Measurements from ENCODE around the gene KCNE1. TPM values are rescaled to one million over a fixed set of nuclear protein-coding genes. Genes with fewer than 3 reads are reported as not detected.

The KCNE1 gene
- not detected in 5 replicates for total RNA-seq (2022; extraction: Qiagen RNA extraction; ENCODE audit: low read depth)

GRCh38 chr21:34511787-34512455 is at the start of gene KCNE1:
Gene KCNE1, minus strand, starts transcription at chr21:34512210. Its CDS starts 62,576 bp downstream, at chr21:34449634.

GRCh38 chr21:34423805-34424204 is 88.2 kb downstream of the KCNE1 start, which contains the start of gene SMIM34:
Gene SMIM34, minus strand, starts transcription at chr21:34423951. Its CDS starts 112 bp downstream, at chr21:34423839.

Other genes with a start within 250 kb of the KCNE1 start
- gene KCNE2, start 148.2 kb downstream of the KCNE1 start, total RNA-seq (2022; extraction: Qiagen RNA extraction; ENCODE audit: low read depth) = not detected in 5 replicates
- gene SMIM11, start 136.7 kb downstream of the KCNE1 start, total RNA-seq (2022; extraction: Qiagen RNA extraction; ENCODE audit: low read depth) = 12.3 to 22.5 TPM (median 18.4 TPM) in 5 replicates
- gene SMIM34, start 88.3 kb downstream of the KCNE1 start, total RNA-seq (2022; extraction: Qiagen RNA extraction; ENCODE audit: low read depth) = not detected in 5 replicates
- gene RCAN1, start 102.9 kb upstream of the KCNE1 start, total RNA-seq (2022; extraction: Qiagen RNA extraction; ENCODE audit: low read depth) = 16.1 to 18.3 TPM (median 16.4 TPM) in 5 replicates
- gene CLIC6, start 156.8 kb upstream of the KCNE1 start, total RNA-seq (2022; extraction: Qiagen RNA extraction; ENCODE audit: low read depth) = 0.07 to 0.09 TPM (median 0.08 TPM) in 4 of 5 replicates, not detected in the other

Measured in A549 treated with GW870086 at 1 μM for 4 hours (cell line).